GM21447 (cell line): Measurements from ENCODE around the gene GPATCH8.

Experiments
- ATAC-seq: cut with Tn5 transposase; IDR thresholded peaks from one replicate; pipeline ENCODE4 v1.9.1; 2021; ENCODE audit not compliant: unreplicated experiment

Gene GPATCH8

GRCh38 chr17:44359006-44359405 lies 144.2 kb downstream of the GPATCH8 start:
- no peak for ATAC-seq

- ATAC-seq: no peak
Measured at GRCh38 chr17:44358066-44358465, 145.1 kb downstream of the GPATCH8 start.

GRCh38 chr17:44356241-44356640 lies 147.0 kb downstream of the GPATCH8 start:
- ATAC-seq: no peak

- ATAC-seq: no peak
Measured at GRCh38 chr17:44355642-44356099, 147.5 kb downstream of the GPATCH8 start.

GRCh38 chr17:44354582-44355561 lies 148.3 kb downstream of the GPATCH8 start:
- ATAC-seq: no peak

- ATAC-seq: no peak
Measured at GRCh38 chr17:44353672-44354331, 149.4 kb downstream of the GPATCH8 start.

- no peak for ATAC-seq
Measured at GRCh38 chr17:44352828-44353671, 150.2 kb downstream of the GPATCH8 start.

- ATAC-seq: no peak
Measured at GRCh38 chr17:44351961-44352827, 151.0 kb downstream of the GPATCH8 start.

GRCh38 chr17:44351464-44351863 lies 151.7 kb downstream of the GPATCH8 start:
- no peak for ATAC-seq

- no peak for ATAC-seq
Measured at GRCh38 chr17:44350733-44351226, 152.4 kb downstream of the GPATCH8 start.

- ATAC-seq: no peak
Measured at GRCh38 chr17:44349553-44350070, 153.6 kb downstream of the GPATCH8 start.

- no peak for ATAC-seq
Measured at GRCh38 chr17:44348988-44349364, 154.2 kb downstream of the GPATCH8 start.

- ATAC-seq: peak; percentile 45
Measured at GRCh38 chr17:44348234-44348987, 154.8 kb downstream of the GPATCH8 start.
